K562 (cell line): Measurements from ENCODE around the gene MACROD2.

Source experiments
- RBM14 ChIP-seq: fragments of 200-400 bp; formaldehyde crosslinking; IDR thresholded peaks from 2 replicates; pipeline ENCODE4 v1.6.1; 2018; ENCODE audit warnings: low read depth, mild to moderate bottlenecking, low read length, moderate library complexity, borderline replicate concordance; ENCODE audit not compliant: insufficient read depth
- ZNF184 ChIP-seq: sonication (generic); formaldehyde crosslinking; IDR thresholded peaks from 2 replicates; pipeline ENCODE4 v1.5.0; 2020; ENCODE audit warnings: missing genetic modification reagents

GRCh38 chr20:14344746-14345145 is 349.4 kb downstream of the MACROD2 start:
- TF ChIP-seq RBM14 (no peak), ZNF184 (CRISPR knock-in tag) (no peak)
